ENCODE measurements around the gene SLC7A6OS. TPM values are rescaled to one million over a fixed set of nuclear protein-coding genes. Genes with fewer than 3 reads are reported as not detected.

The SLC7A6OS gene
- total RNA-seq = 10 to 100 TPM; 16.4 to 18.6 (median 16.5) TPM

GRCh38 chr16:68310774-68311511, at the start of gene SLC7A6OS, which contains the start of gene PRMT7:
TSS of gene SLC7A6OS (minus strand) at chr16:68310946. CDS start at chr16:68310926, 20 bp downstream.
TSS of gene PRMT7 (plus strand) at chr16:68311019. CDS start at chr16:68315980, 4,961 bp downstream.
- no peaks in the 10 kb centered on the region for H3K27me3 ChIP-seq
- no peaks in the 10 kb centered on the region for H3K9me3 ChIP-seq
- H3K27ac ChIP-seq = peak within 1 kb of the TSS; percentile 84 to 85
- TF ChIP-seq, protein P1, sequence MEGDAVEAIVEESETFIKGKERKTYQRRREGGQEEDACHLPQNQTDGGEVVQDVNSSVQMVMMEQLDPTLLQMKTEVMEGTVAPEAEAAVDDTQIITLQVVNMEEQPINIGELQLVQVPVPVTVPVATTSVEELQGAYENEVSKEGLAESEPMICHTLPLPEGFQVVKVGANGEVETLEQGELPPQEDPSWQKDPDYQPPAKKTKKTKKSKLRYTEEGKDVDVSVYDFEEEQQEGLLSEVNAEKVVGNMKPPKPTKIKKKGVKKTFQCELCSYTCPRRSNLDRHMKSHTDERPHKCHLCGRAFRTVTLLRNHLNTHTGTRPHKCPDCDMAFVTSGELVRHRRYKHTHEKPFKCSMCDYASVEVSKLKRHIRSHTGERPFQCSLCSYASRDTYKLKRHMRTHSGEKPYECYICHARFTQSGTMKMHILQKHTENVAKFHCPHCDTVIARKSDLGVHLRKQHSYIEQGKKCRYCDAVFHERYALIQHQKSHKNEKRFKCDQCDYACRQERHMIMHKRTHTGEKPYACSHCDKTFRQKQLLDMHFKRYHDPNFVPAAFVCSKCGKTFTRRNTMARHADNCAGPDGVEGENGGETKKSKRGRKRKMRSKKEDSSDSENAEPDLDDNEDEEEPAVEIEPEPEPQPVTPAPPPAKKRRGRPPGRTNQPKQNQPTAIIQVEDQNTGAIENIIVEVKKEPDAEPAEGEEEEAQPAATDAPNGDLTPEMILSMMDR (IDR thresholded peaks at IDR 0.05) = peak in 2 of 3 donors; percentile 13 to 33
- no peak for TF ChIP-seq POLR2A (IDR thresholded peaks at IDR 0.05)
- peak; percentile 65 to 86 (median 66) for TF ChIP-seq POLR2AphosphoS5 (IDR thresholded peaks at IDR 0.05)
- H3K4me1 ChIP-seq = peaks cover 0 to 12% of the 10 kb centered on the region in 2 donors
- DNase-seq (ENCODE audit: low spot score in 2 of 2) = peak; percentile 76 to 84
- no peaks in the 10 kb centered on the region for H3K36me3 ChIP-seq
- peak within 1 kb of the TSS; percentile 78 to 99 (median 84) for H3K4me3 ChIP-seq
- intact Hi-C loops (cut with DNase I; ENCODE audit: low total_unique reads) = no loop called here

- Histone ChIP-seq H3K27me3 (no peaks in the 10 kb centered on the region), H3K36me3 (peaks cover 3% of the 10 kb centered on the region), H3K9me3 (no peaks in the 10 kb centered on the region), H3K27ac (no peak overlapping the region), H3K4me3 (no peak overlapping the region), H3K4me1 (no peaks in the 10 kb centered on the region)
- intact Hi-C loops (cut with DNase I; ENCODE audit: low total_unique reads) = no loop called here
- TF ChIP-seq POLR2A (IDR thresholded peaks at IDR 0.05) (no peak), POLR2AphosphoS5 (IDR thresholded peaks at IDR 0.05) (no peak)
- TF ChIP-seq, protein P1 (IDR thresholded peaks at IDR 0.05) = no peak
- DNase-seq (ENCODE audit: low spot score in 2 of 2) = no peak
Observed at GRCh38 chr16:68359398-68360191, 48.8 kb upstream of the SLC7A6OS start.

- no peak for DNase-seq (ENCODE audit: low spot score in 2 of 2)
- Histone ChIP-seq H3K4me3 (no peak overlapping the region), H3K27ac (no peak overlapping the region), H3K4me1 (no peaks in the 10 kb centered on the region), H3K27me3 (no peaks in the 10 kb centered on the region), H3K36me3 (peaks cover 3% of the 10 kb centered on the region), H3K9me3 (no peaks in the 10 kb centered on the region)
- intact Hi-C loops (cut with DNase I; ENCODE audit: low total_unique reads) = no loop called here
- TF ChIP-seq POLR2AphosphoS5 (IDR thresholded peaks at IDR 0.05) (no peak), POLR2A (IDR thresholded peaks at IDR 0.05) (no peak)
- TF ChIP-seq, protein P1 (IDR thresholded peaks at IDR 0.05) = no peak
Observed at GRCh38 chr16:68358951-68359350, 48.2 kb upstream of the SLC7A6OS start.

- H3K36me3 ChIP-seq = peaks cover 3% of the 10 kb centered on the region
- H3K4me1 ChIP-seq = no peaks in the 10 kb centered on the region
- H3K4me3 ChIP-seq = no peak overlapping the region
- no peaks in the 10 kb centered on the region for H3K9me3 ChIP-seq
- TF ChIP-seq POLR2AphosphoS5 (IDR thresholded peaks at IDR 0.05) (no peak), POLR2A (IDR thresholded peaks at IDR 0.05) (no peak)
- TF ChIP-seq, protein P1 (IDR thresholded peaks at IDR 0.05) = no peak
- intact Hi-C loops (cut with DNase I; ENCODE audit: low total_unique reads) = no loop called here
- DNase-seq (ENCODE audit: low spot score in 2 of 2) = no peak
- no peak overlapping the region for H3K27ac ChIP-seq
- no peaks in the 10 kb centered on the region for H3K27me3 ChIP-seq
Observed at GRCh38 chr16:68357923-68358322, 47.2 kb upstream of the SLC7A6OS start.

GRCh38 chr16:68357521-68357922, 46.8 kb upstream of the SLC7A6OS start:
- Histone ChIP-seq H3K9me3 (no peaks in the 10 kb centered on the region), H3K4me1 (no peaks in the 10 kb centered on the region), H3K36me3 (peaks cover 3% of the 10 kb centered on the region), H3K27ac (no peak overlapping the region), H3K4me3 (no peak overlapping the region), H3K27me3 (no peaks in the 10 kb centered on the region)
- DNase-seq (ENCODE audit: low spot score in 2 of 2) = no peak
- intact Hi-C loops (cut with DNase I; ENCODE audit: low total_unique reads) = no loop called here
- no peak for TF ChIP-seq POLR2A (IDR thresholded peaks at IDR 0.05)
- no peak for TF ChIP-seq POLR2AphosphoS5 (IDR thresholded peaks at IDR 0.05)
- TF ChIP-seq, protein P1 (IDR thresholded peaks at IDR 0.05) = no peak
